Brain pericyte (primary cell): Measurements from ENCODE around the gene MITD1.
"Not testable (repeated sequence)": the region's sequence is repeated elsewhere in the genome, so short reads cannot be mapped to it uniquely, and the experiment has no call there.

Source experiments
- DNase-seq: peaks from one replicate; pipeline ENCODE4 v3.0.0-alpha.2; 2012; ENCODE audit warnings: low read depth, low spot score

MITD1 gene

GRCh38 chr2:99154643-99155536 lies 26.0 kb downstream of the MITD1 start, which contains the start of the genes LIPT1 and TSGA10:
Gene LIPT1 (plus strand): TSS chr2:99154967. CDS start chr2:99161958, 6,991 bp downstream.
Gene TSGA10 (minus strand): TSS chr2:99154942. CDS start chr2:99109439, 45,503 bp downstream.
- peak; percentile 70 for DNase-seq

- no peak for DNase-seq
Observed at GRCh38 chr2:99153921-99154604, 26.8 kb downstream of the MITD1 start.

- DNase-seq: no peak
Observed at GRCh38 chr2:99152199-99152895, 28.5 kb downstream of the MITD1 start.

GRCh38 chr2:99150706-99151105 lies 30.2 kb downstream of the MITD1 start:
- no peak for DNase-seq

- peak; percentile 49 for DNase-seq
Observed at GRCh38 chr2:99141110-99142108, 39.4 kb downstream of the MITD1 start, which contains the start of gene C2orf15. Gene C2orf15 (plus strand): TSS chr2:99141707. CDS start chr2:99150559, 8,852 bp downstream.

DNA sequence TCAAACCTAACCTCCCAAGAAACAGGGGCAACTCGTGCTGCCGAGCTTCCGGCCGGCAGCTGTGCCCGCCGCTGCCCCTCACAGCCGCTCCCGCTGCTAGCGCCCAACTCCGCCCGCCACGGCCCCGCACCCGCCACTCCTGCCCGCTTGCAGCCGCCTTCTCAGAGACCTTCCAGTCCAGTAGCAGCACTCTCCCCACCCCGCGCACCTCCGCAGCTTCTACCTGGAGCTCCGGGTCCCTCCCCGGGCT lies 40.1 kb downstream of the MITD1 start:
- no peak for DNase-seq

DNA sequence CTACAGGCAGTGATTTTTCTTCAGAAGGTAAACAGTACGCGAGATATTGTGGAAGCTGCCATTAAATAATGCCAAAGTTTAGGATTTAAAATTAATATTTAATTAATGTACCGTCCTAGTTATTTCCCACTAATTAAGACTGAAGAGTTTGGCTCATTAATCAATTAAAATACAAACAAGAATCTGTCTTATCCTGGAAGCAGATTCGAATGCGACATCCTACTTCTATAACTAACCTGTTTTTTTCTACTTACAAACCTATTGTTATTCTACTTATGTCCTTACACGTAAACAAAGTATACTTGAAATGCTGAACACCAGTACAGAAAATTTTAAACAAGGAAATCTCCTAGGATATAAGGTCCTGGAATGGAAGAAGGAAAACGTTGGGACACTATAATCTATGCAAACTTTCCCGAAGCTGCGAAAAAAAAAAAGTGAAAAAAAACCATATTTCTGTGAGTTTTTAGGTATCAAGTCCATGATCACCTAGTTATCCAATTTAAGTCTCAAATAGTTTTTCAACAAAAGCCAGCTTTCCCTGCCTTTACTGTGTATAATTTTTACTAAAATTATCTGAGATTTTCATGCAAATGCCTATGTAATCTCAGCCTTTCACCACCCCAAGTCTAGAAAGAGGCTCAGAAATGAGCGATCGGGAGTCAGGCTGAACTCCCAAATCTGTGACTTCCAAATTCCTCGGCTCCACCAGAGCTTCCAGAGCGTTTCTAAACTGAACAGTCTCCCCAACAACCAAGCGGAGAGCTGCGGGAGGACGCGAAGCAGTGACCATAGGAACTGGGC lies 40.6 kb downstream of the MITD1 start:
- no peak for DNase-seq

DNA sequence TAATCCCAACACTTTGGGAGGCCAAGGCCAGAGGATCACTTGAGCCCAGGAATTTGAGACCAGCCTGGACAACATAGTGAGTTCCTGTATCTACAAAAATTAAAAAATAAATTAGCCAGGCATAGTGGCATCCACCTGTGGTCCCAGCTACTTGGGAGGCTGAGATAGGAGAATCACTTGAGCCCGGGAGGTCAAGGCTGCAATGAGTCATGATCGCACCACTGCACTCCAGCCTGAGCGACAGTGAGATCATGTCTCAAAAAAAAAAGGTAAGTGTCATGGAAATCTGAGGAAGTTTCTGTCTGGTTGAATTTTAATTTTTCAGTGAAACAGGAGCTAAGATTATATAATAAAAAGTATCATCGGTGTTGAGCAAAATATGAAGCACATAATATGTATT lies 41.9 kb downstream of the MITD1 start:
- no peak for DNase-seq

DNA sequence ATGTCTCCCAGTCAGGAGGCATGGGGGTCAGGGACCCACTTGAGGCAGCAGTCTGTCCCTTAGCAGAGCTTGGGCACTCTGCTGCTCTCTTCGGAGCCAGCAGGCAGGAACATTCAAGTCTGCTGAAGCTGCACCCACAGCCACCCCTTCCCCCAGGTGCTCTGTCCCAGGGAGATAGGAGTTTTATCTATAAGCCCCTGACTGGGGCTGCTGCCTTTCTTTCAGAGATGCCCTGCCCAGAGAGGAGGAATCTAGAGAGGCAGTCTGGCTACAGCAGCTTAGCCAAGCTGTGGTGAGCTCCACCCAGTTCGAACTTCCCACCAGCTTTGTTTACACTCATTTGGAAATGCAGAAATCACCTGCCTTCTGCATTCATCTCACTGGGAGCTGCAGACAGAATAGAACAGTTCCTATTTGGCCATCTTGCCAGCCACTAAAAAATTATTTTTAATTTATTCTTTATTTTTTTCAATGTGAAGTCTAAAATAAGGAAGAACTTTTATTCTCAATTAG lies 45.8 kb downstream of the MITD1 start:
- DNase-seq: not testable (repeated sequence)

DNA sequence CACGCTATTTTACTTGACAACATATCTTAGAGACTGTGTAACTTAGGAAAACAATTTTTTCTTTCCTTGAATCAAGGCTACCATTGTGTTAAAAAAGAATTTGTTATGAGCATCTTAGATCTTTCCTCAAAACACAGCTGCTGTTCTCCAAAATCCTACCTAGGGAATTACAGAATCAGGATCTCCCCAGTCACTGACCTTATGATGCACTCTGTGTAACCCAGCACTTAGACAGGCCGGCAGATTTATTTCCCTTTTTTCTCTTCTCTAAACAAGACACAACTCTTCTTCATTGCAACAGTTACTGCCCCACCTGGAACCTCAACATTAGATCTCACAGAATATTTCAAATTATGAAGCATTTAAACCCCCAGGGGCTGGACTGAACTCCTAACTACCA lies 52.9 kb downstream of the MITD1 start:
- DNase-seq: no peak
